GM19395 (cell line): Measurements from ENCODE around the gene USP20.
"Not testable (repeated sequence)": the region's sequence is repeated elsewhere in the genome, so short reads cannot be mapped to it uniquely, and the experiment has no call there.

ENCODE experiments used
- ATAC-seq: cut with Tn5 transposase; IDR thresholded peaks from one replicate; pipeline ENCODE4 v1.9.1; 2021; ENCODE audit warnings: mild to moderate bottlenecking, moderate library complexity; ENCODE audit not compliant: unreplicated experiment

USP20 gene

DNA sequence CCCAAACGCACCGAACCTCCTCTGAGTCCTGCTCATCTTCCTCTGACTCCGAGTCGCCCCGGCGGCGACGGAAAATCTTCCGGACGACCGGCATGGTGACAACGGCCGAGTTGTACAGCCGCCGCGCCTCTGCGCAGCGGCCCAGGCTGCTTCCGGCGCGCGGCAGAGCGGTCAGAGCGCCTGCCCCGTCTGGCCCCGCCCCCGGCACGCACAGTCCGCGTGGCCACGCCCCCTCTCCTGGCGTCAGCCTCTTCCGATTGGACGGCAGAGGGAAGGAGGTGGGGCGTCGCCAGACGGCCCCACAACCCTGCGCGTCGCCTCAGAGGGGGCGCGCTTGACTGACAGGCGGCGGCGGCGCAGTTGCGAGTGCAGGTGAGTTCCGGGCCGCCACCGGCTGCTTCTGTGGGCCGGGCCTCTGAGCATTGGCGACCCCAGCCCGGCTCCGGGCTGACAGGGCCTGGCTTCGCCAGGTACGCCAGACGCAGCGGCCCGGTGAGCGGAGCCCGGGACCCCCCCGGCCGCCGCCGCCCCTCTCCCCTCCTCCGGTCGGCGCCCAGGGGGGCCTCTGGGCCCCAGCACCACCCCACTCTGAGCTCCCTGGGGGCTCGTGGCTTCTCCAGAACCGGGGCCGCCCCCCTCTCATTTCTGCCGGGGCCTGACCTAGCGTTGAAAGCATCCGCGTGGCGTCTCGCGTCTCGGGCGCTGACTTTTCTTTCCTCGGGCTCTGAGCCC, at the start of gene USP20, which contains the start of gene C9orf78:
USP20 (plus strand) TSS at position 331 of the 732 bp plus-strand sequence. CDS start 17,098 bp downstream, outside the sequence.
C9orf78 (minus strand) TSS at position 148 of the 732 bp plus-strand sequence; CDS start at position 94, 54 bp downstream.
- ATAC-seq, result peak; percentile 85

DNA sequence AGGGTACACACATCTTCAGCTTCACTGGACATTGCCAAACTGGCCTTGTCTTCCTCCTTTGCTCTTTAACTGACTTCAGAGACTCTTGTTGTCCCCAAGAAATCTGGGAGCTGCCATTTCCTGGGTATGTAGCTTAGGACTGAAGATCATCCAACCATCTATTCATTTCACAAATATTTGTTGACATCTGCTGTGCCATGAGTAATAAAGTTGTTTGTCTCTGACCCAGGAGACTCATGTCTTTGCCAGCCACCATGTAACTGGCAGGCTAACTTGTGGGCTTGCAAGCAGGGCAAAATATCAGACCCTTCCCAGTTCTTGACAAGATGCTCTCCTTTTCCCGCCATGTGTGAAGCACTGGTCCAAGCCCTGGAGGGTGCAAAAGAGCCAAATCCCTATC, 49.4 kb upstream of the USP20 start:
- ATAC-seq, result no peak

GRCh38 chr9:129786481-129786880, 48.8 kb upstream of the USP20 start:
- ATAC-seq, result no peak

DNA sequence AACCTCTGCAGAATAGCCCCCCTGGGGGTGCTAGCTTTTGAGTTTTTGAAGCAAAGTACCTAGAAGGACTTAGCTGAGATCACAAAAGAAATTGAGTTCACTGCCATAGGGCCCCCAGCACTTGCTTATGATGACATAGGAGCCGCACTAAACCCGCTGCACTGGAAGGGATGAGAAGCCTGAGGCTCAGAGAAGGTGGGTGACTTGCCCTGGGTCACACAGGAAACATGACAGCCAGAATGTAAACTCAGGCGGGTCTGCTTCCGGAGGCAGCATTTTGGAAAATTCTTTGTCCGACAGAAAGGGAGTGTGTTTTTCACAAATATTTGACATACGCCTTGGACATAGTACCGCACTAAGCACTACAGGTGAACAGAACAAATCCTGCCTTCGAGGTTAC, 40.7 kb upstream of the USP20 start:
- ATAC-seq, result no peak

- not testable (repeated sequence) for ATAC-seq
Measured at GRCh38 chr9:129796029-129796428, 39.2 kb upstream of the USP20 start.

DNA sequence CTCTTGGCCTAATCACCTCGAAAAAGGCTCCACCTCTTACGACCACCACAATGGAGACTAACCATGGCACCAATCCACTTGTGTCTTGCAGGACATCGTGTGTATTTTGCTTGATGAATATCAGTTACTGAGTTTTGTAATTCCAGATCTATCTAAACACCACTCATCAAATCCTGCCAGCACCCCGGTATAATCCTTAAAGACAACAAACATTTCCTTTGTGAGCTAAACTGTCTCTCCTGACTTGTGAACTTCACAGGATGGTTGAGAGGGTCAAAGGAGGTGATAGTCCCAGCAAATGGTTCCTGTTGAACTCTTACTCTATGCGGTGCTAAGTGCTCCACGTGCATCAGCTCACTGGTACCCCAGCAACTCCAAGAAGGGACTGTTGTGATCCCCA, 36.3 kb upstream of the USP20 start:
- no peak for ATAC-seq

DNA sequence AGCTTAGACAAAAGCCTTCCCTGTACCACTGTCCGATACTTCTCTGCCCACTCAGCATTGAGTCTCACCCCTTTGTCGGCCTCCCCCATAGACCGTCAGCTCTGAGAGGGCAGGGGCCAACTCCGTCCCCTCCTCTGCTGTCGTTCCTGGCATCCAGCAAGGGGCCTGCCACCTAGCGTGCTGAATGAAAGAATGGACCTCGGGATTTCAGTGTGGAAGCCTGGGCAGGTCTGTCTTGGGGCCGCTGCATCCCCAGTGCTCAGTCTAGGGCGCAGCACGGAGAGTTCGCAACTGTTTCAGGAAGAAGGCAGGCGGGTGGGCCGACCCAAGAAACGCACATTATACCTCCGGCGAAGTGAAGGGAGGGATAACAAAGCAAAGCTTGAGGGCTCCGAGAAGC, 33.8 kb upstream of the USP20 start:
- no peak for ATAC-seq

DNA sequence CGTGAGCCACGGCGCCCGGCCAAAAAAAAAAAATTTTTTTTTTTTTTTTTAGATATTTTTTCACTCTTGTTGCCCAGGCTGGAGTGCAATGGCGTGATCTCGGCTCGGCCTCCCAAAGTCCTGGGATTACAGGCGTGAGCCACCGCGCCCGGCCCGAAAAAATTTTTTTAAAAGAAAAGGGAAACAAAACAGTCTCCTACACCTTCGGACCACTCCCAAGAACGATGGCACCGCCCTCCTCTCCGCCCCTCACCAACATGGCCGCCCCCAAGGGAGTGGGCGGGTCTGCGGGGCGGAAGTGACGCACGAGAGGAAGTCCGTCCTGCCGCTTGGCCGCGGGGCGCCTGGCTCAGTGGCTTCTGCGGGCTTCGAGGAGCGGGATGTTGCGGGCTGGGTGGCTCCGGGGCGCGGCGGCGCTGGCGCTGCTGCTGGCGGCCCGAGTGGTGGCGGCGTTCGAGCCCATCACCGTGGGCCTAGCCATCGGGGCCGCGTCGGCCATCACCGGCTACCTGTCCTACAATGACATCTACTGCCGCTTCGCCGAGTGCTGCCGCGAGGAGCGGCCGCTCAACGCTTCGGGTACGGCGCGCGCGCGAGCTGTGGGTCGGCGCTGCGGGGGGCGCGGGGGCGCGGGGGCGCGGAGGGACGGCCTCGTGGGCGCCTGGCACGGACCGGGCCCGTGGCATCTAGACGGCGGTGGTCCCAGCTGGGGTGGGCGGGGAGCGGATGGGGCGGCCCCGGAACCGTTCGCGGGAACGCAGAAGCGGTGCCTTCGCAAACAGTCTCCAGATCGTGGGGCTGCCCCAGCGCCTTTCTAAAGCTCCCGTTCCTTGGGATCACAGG, 32.2 kb upstream of the USP20 start, which contains the start of gene TOR1B:
TOR1B (plus strand) TSS at position 352 of the 843 bp plus-strand sequence; CDS start at position 381, 29 bp downstream.
- ATAC-seq, result peak; percentile 91

DNA sequence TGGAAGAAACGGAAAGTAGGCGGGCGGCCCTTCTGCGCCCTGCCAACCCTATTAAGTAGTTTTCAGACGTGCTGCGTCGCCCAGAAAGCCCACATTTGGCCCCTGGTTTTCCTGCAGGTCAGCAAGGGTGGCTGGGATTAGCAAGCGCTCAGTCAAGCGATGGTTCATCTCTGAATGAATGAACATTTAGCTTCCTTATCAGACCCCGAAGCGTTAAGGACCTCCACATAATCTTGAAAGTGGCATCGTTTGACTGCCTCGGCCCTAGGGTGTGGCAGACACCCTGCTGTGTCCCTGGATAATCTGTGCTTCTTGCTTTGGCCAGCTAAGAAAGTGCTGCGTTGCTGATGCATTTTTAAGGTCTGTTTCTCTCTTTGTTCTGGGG, 31.6 kb upstream of the USP20 start:
- peak; percentile 15 for ATAC-seq

GRCh38 chr9:129806061-129806460, 29.2 kb upstream of the USP20 start:
- no peak for ATAC-seq

- ATAC-seq, result no peak
Measured at GRCh38 chr9:129809346-129809745, 25.9 kb upstream of the USP20 start.

DNA sequence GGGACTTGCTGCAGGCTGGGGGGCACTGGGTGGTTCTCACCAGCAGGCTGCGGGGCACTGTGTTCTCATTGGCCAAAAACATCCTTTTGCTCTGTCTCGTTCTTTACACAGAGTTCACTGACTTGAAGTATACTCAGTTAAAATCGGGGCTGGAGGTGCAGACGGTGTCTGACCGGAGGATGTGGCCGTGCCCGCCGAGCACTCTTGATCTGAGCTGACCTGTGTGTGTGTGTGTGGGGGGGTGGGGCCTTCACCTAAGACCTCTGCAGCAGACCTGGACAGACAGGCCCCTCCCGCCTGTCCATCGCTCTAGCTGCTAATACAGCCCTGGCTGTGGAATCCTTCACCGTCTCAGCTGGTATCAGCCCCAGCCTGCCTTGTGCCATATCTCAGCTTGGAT, 25.1 kb upstream of the USP20 start:
- ATAC-seq, result no peak

- no peak for ATAC-seq
Measured at GRCh38 chr9:129810788-129811187, 24.5 kb upstream of the USP20 start.

DNA sequence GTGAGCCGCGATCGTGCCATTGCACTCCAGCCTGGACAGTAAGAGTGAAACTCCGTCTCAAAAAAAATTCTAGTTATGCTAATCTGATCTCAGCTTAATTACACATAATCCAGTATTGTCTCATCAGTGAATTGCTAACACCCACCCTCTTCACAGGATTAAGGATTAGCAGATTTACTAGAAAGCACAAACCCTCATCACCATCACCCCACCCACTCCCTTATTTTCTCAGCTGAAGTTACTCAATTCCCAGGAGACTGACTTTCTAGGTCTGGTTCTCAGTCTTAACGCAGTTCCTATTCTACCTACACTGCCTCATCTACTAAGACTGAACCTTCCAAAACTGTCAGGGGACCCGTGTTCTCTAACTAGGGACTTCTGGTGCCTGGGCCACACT, 23.3 kb upstream of the USP20 start:
- no peak for ATAC-seq

GRCh38 chr9:129812385-129812784, 22.9 kb upstream of the USP20 start:
- no peak for ATAC-seq

- ATAC-seq, result no peak
Measured at GRCh38 chr9:129813661-129814060, 21.6 kb upstream of the USP20 start.

DNA sequence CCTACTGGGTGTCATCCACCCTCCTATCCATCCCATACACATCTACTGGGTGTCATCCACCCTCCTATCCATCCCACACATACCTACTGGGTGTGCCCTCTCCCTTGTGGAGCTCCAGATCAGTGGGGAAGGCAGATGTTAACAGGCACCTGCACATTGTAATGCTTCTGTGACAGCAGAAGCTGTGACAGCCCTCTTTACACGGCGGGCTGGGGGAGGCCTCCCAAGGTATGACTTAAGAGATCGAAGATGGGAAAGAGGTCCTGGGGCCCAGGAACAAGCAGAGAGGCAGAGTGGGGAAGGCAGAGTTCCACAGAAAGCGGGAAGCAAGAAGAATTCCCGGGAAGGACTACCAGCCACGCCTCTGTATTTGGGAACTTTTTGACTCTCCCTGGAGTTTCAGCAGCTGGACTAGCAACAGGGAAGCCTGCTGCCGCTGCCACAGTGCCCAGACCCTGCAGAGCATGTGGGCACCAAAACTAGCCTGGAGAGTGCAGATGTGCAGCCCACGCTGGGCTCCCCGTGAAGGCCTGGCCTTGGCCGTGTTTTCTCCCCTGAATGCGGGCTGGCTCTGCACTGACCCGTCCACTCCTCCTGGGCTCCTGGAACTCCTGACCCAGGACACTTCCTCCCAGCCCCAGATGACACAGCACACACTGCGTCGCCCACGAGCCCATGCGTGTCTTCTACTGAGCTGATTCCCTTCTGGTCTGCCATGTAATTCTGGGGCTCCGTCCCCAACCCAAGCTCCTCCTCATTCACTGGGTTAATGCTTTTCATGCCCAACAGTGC, 20.6 kb upstream of the USP20 start:
- ATAC-seq, result no peak

GRCh38 chr9:129815278-129815677, 20.0 kb upstream of the USP20 start:
- no peak for ATAC-seq

GRCh38 chr9:129816501-129817435, 18.5 kb upstream of the USP20 start:
- no peak for ATAC-seq
